GM10847 (cell line): ENCODE measurements around the gene C16orf54.

ENCODE experiments used
- POLR2A ChIP-seq: IDR thresholded peaks from 2 replicates; pipeline ENCODE4 v1.6.1; 2011; ENCODE audit not compliant: insufficient read length; ENCODE audit errors: extremely low read depth

The C16orf54 gene

GRCh38 chr16:29745853-29746345 lies at the start of gene C16orf54:
TSS of gene C16orf54 (minus strand) at chr16:29745990. CDS start at chr16:29744951, 1,039 bp downstream.
- TF ChIP-seq POLR2A = peak; percentile 36

- TF ChIP-seq POLR2A = no peak
Measured at GRCh38 chr16:29794231-29794710, 48.5 kb upstream of the C16orf54 start.

GRCh38 chr16:29791845-29792807 lies 46.3 kb upstream of the C16orf54 start:
- TF ChIP-seq POLR2A = no peak

GRCh38 chr16:29790949-29791844 lies 45.4 kb upstream of the C16orf54 start:
- TF ChIP-seq POLR2A = no peak

- TF ChIP-seq POLR2A = peak; percentile 70
Measured at GRCh38 chr16:29790183-29790948, 44.6 kb upstream of the C16orf54 start, which contains the start of gene KIF22. TSS of gene KIF22 (plus strand) at chr16:29790751. CDS start at chr16:29790760, 9 bp downstream.

GRCh38 chr16:29789775-29790182 lies 44.0 kb upstream of the C16orf54 start:
- no peak for TF ChIP-seq POLR2A

- TF ChIP-seq POLR2A = no peak
Measured at GRCh38 chr16:29784901-29785500, 39.2 kb upstream of the C16orf54 start.

- no peak for TF ChIP-seq POLR2A
Measured at GRCh38 chr16:29784157-29784556, 38.4 kb upstream of the C16orf54 start.

- no peak for TF ChIP-seq POLR2A
Measured at GRCh38 chr16:29779474-29779873, 33.7 kb upstream of the C16orf54 start.

GRCh38 chr16:29777576-29778350 lies 32.0 kb upstream of the C16orf54 start, which contains the start of gene ZG16:
TSS of gene ZG16 (plus strand) at chr16:29778256. CDS start at chr16:29779267, 1,011 bp downstream.
- TF ChIP-seq POLR2A = no peak

GRCh38 chr16:29775742-29776408 lies 30.1 kb upstream of the C16orf54 start:
- no peak for TF ChIP-seq POLR2A

GRCh38 chr16:29774730-29775129 lies 28.9 kb upstream of the C16orf54 start:
- no peak for TF ChIP-seq POLR2A
